Adrenal gland (tissue), 12 donors: ENCODE results near the gene ETFA. TPM values are rescaled to one million over a fixed set of nuclear protein-coding genes. Genes with fewer than 3 reads are reported as not detected.
A peak's percentile ranks its signal among the peaks of the same experiment; 100 is the strongest.

Experiments used
- DNase-seq, 7 donors: peaks; one replicate each; pipeline ENCODE4 v3.0.0-alpha.2; 2019 to 2020
- H3K27ac ChIP-seq, 5 donors: fragments of 200-600 bp; sonication (generic) in 4 of 5; 1 replicate in 3 of 5; 2 replicates in 2 of 5; pipeline versions ENCODE4 v1.5.1 to v1.8.0; 2016 to 2020; ENCODE audit warnings: mild to moderate bottlenecking in 1 of 5
- H3K27me3 ChIP-seq: fragments of 200-600 bp; 2 replicates; pipeline ENCODE4 v1.8.0; 2021
- H3K36me3 ChIP-seq, 2 donors: fragments of 200-600 bp; replicated peaks in 1 of 2; 1 replicate in 1 of 2; 2 replicates in 1 of 2; pipeline versions ENCODE4 v1.5.1 to v1.8.0; 2018 to 2022
- H3K4me1 ChIP-seq, 2 donors: fragments of 200-600 bp; replicated peaks in 1 of 2; 1 replicate in 1 of 2; 2 replicates in 1 of 2; pipeline versions ENCODE4 v1.5.1 to v1.8.0; 2018 to 2021
- H3K4me3 ChIP-seq, 4 donors: fragments of 200-600 bp; sonication (generic) in 3 of 4; one replicate each; pipeline ENCODE4 v1.5.1; 2016 to 2018
- H3K9me3 ChIP-seq, 3 donors: fragments of 200-600 bp; sonication (generic) in 1 of 3; replicated peaks in 1 of 3; 1 replicate in 2 of 3; 2 replicates in 1 of 3; pipeline versions ENCODE4 v1.5.1 to v1.8.0; 2016 to 2021
- CTCF ChIP-seq, 6 experiments: fragments of 450-650 bp in 4 of 6; fragments of 200-600 bp in 2 of 6; sonication (generic) in 1 of 6; IDR thresholded peaks; 1 replicate in 5 of 6; 2 replicates in 1 of 6; pipeline versions ENCODE4 v1.5.1 to v1.8.0; 2016 to 2021; ENCODE audit warnings: antibody characterized with exemption in 6 of 6, mild to moderate bottlenecking in 2 of 6, moderate library complexity in 1 of 6
- POLR2A ChIP-seq, 2 donors: fragments of 450-650 bp; IDR thresholded peaks; one replicate each; pipeline ENCODE4 v1.6.1; 2017; ENCODE audit warnings: antibody characterized with exemption in 2 of 2, mild to moderate bottlenecking in 2 of 2, moderate library complexity in 1 of 2
- WGBS, 4 donors: extraction: QIAGEN DNeasy Blood & Tissue Kit in 2 of 4; methylation state at CpG; one replicate each; pipeline versions ENCODE4 v1.1.5 to v1.1.7; 2013 to 2017; 5-methylcytosine and 5-hydroxymethylcytosine counted together
- intact Hi-C, 2 donors: fragments of 100-400 bp; cut with DNase I; formaldehyde crosslinking; loops; one replicate each; pipeline versions ENCODE4 v1.14.1 to v1.15.0; 2022 to 2023
- polyA plus RNA-seq, 3 donors: library from polyadenylated mRNA; stranded (reverse); fragments of 200-250 nt in 2 of 3; fragments of 350-450 nt in 1 of 3; fragmentation: Illumina TruSeq in 1 of 3; extraction: RNeasy Lipid Tissue Mini Kit (QIAGEN cat#74804) in 1 of 3; gene quantifications; one replicate each; pipeline ENCODE4 v1.2.3, GENCODE V29; 2013 to 2014
- total RNA-seq, 9 donors: library from RNA; depleted of rRNA in 4 of 9; stranded (reverse); fragments of >200 nt in 4 of 9; fragments of 120-200 nt in 1 of 9; fragmentation: NEBNext Ultra II Directional in 1 of 9; extraction: Animal tissue kit (Norgen Biotek cat#: 25700) in 1 of 9; gene quantifications; one replicate each; pipeline versions ENCODE4 v1.1.0 to v1.2.4, GENCODE V29; 2013 to 2023
- donor health status: healthy with polysubstance abuse.
- donor health status: Bipolar disorder and iron deficiency.
- donor health status: DM: yes; HTN: yes; CAD: no.
- donor health status: DM: no; HTN: no; CAD: no.
- donor health status: DM: no; HTN: no; CAD: no.
- donor health status: DM: yes; HTN: yes; CAD: no.

The ETFA gene
- total and polyA plus RNA-seq, 12 donors, result 50.0 to 339 (median 187) TPM

GRCh38 chr15:76204109-76204845 lies 107.0 kb downstream of the ETFA start:
- Histone ChIP-seq H3K4me1 (peaks cover 0 to 1% of the 10 kb centered on the region in 2 donors), H3K4me3 (no peak overlapping the region), H3K27ac (no peak overlapping the region), H3K36me3 (no peaks in the 10 kb centered on the region), H3K9me3 (no peaks in the 10 kb centered on the region), H3K27me3 (no peaks in the 10 kb centered on the region)
- intact Hi-C loops, result no loop called here
- TF ChIP-seq CTCF (IDR thresholded peaks at IDR 0.05) (no peak), POLR2A (IDR thresholded peaks at IDR 0.05) (no peak)
- peak in 1 of 7 donors; percentile 43 for DNase-seq
- WGBS, 4 donors, result 81 to 93% (median 91%) methylated on average over 12 to 18 of the region's 18 CpGs

- Histone ChIP-seq H3K4me3 (no peak overlapping the region), H3K36me3 (no peaks in the 10 kb centered on the region), H3K27ac (no peak overlapping the region), H3K27me3 (no peaks in the 10 kb centered on the region), H3K4me1 (peaks cover 5 to 9% of the 10 kb centered on the region in 2 donors), H3K9me3 (no peaks in the 10 kb centered on the region)
- no peak for TF ChIP-seq CTCF (IDR thresholded peaks at IDR 0.05)
- TF ChIP-seq POLR2A (IDR thresholded peaks at IDR 0.05), result no peak
- DNase-seq, result peak in 2 of 7 donors; percentile 12 to 46
- intact Hi-C loops, result no loop called here
- WGBS, 4 donors, result 91 to 98% (median 97%) methylated on average over 16 to 23 of the region's 23 CpGs
Observed at GRCh38 chr15:76203346-76204108, 107.7 kb downstream of the ETFA start.

- no peak overlapping the region for H3K4me3 ChIP-seq
- H3K9me3 ChIP-seq, result no peaks in the 10 kb centered on the region
- TF ChIP-seq CTCF (IDR thresholded peaks at IDR 0.05) (no peak), POLR2A (IDR thresholded peaks at IDR 0.05) (no peak)
- H3K27ac ChIP-seq, result no peak overlapping the region
- no peaks in the 10 kb centered on the region for H3K36me3 ChIP-seq
- peaks cover 21 to 26% of the 10 kb centered on the region in 2 donors for H3K4me1 ChIP-seq
- 84 to 91% (median 88%) methylated on average over 6 of the region's 6 CpGs for WGBS, 4 donors
- DNase-seq, result peak in 2 of 7 donors; percentile 13 to 44
- intact Hi-C loops, result no loop called here
- no peaks in the 10 kb centered on the region for H3K27me3 ChIP-seq
Observed at GRCh38 chr15:76201536-76202255, 109.6 kb downstream of the ETFA start.

GRCh38 chr15:76200641-76201105 lies 110.6 kb downstream of the ETFA start:
- Histone ChIP-seq H3K36me3 (no peaks in the 10 kb centered on the region), H3K27ac (no peak overlapping the region), H3K4me1 (peaks cover 32 to 36% of the 10 kb centered on the region in 2 donors), H3K27me3 (no peaks in the 10 kb centered on the region), H3K9me3 (no peaks in the 10 kb centered on the region), H3K4me3 (no peak overlapping the region)
- WGBS, 4 donors, result 53 to 70% (median 63%) methylated on average over 1 to 5 of the region's 5 CpGs
- peak in 2 of 7 donors; percentile 16 to 34 for DNase-seq
- intact Hi-C loops, result no loop called here
- TF ChIP-seq CTCF (IDR thresholded peaks at IDR 0.05), result no peak
- TF ChIP-seq POLR2A (IDR thresholded peaks at IDR 0.05), result no peak
